Measurements from ENCODE around the gene UTS2B. TPM values are rescaled to one million over a fixed set of nuclear protein-coding genes. Genes with fewer than 3 reads are reported as not detected.

Gene UTS2B
- total and polyA plus RNA-seq, 2 experiments from 2014 or later: 0.22 to 0.61 TPM

DNA sequence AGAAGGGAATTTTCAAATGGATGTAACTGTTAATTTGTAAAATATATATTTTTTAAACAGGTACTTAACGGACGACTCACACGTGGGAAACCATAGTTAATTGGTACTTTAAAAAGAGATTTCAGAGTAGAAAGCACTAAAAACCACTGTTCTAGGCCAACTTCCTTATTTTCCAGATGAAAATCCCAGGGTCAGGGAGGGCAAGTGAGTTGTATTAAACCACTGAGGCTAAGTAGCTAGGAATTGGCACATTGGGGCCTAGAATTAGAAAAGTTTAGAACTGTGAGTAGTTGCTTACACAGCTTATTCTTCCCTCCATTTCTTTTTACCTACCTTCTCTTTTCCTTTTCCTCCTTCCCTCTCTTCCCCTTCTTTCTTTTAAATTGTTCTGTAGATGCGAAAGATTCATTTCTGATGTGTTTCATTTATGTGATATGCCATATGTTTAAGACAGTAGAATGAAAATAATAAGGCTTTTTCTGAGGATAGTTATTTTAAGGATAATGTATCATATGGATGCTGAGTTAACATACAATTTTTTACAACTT, 4.1 kb upstream of the UTS2B start:
- peaks cover 47% of the 10 kb centered on the region for H3F3A ChIP-seq (ENCODE audit: insufficient read depth)
- H3K4me1 ChIP-seq (ENCODE audit: insufficient read depth): peaks cover 60% of the 10 kb centered on the region
- in situ Hi-C loops (cut with MboI): no loop called here
- no peak overlapping the region for H2AFZ ChIP-seq
- TF ChIP-seq EZH2phosphoT487 (IDR thresholded peaks at IDR 0.05; ENCODE audit: insufficient read depth, low read depth) (no peak), EZH2 (IDR thresholded peaks at IDR 0.05; ENCODE audit: insufficient read depth, poor library complexity, severe bottlenecking) (no peak)
- no peak overlapping the region for H3K4me2 ChIP-seq (ENCODE audit: unreplicated experiment)
- WGBS, 2 experiments (ENCODE audit: low coverage in 1 of 2, low lambda C conversion rate in 2 of 2, missing lambda C conversion rate in 2 of 2): 78 to 80% methylated on average over 4 of the region's 4 CpGs
- H3K9ac ChIP-seq: no peak overlapping the region
- no peaks in the 10 kb centered on the region for H3K9me3 ChIP-seq (ENCODE audit: low read depth)
- no peak overlapping the region for H3K4me3 ChIP-seq
- H3K9me2 ChIP-seq (ENCODE audit: insufficient read depth): no peaks in the 10 kb centered on the region; the same call in 1 of the 2 replicates
- no peak overlapping the region for H3K27ac ChIP-seq
- H4K20me1 ChIP-seq (ENCODE audit: insufficient read depth): no peaks in the 10 kb centered on the region
- H3K36me3 ChIP-seq (ENCODE audit: low read depth): no peaks in the 10 kb centered on the region
- peaks cover 100% of the 10 kb centered on the region for H3K79me2 ChIP-seq (ENCODE audit: insufficient read depth)
- H3K27me3 ChIP-seq (replicated peaks; ENCODE audit: insufficient read depth): no peaks in the 10 kb centered on the region
- no peak for DNase-seq

DNA sequence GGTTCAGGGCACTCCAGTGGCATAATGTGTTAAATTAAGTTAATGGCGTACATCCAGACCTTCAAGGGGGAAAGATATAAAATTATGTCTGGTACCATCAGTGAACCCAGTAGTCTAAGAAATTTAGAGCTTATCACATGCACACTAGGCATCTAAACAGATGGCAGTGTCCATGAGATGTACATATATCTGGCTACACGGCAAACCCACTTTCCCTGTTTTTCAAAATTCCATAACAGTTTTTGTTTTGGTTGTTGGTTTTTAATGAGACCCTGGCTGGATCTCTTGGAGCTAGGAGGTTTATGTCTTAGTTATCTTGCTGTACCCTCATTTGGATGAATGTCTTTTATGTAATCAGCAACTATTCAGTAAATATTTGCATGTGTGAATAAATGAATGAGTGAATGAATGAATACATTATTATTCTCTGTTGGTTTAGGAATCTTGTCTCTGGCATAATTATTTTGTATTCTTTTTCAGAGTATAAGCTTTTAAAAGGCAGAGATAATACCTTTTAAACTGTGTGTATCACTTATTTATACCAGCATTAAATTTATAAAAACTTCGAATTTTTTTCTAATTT, 3.1 kb upstream of the UTS2B start:
- H3K9me2 ChIP-seq (ENCODE audit: insufficient read depth): no peaks in the 10 kb centered on the region; the same call in 1 of the 2 replicates
- TF ChIP-seq EZH2phosphoT487 (IDR thresholded peaks at IDR 0.05; ENCODE audit: insufficient read depth, low read depth) (no peak), EZH2 (IDR thresholded peaks at IDR 0.05; ENCODE audit: insufficient read depth, poor library complexity, severe bottlenecking) (no peak)
- H3F3A ChIP-seq (ENCODE audit: insufficient read depth): peaks cover 46% of the 10 kb centered on the region
- H3K36me3 ChIP-seq (ENCODE audit: low read depth): no peaks in the 10 kb centered on the region
- 99% methylated on average over 3 of the region's 3 CpGs for WGBS, 2 experiments (ENCODE audit: low coverage in 1 of 2, low lambda C conversion rate in 2 of 2, missing lambda C conversion rate in 2 of 2)
- no peak overlapping the region for H3K9ac ChIP-seq
- no peaks in the 10 kb centered on the region for H3K27me3 ChIP-seq (replicated peaks; ENCODE audit: insufficient read depth)
- no peaks in the 10 kb centered on the region for H4K20me1 ChIP-seq (ENCODE audit: insufficient read depth)
- no peak overlapping the region for H3K4me2 ChIP-seq (ENCODE audit: unreplicated experiment)
- H3K79me2 ChIP-seq (ENCODE audit: insufficient read depth): peaks cover 90% of the 10 kb centered on the region
- no peak overlapping the region for H2AFZ ChIP-seq
- in situ Hi-C loops (cut with MboI): no loop called here
- no peaks in the 10 kb centered on the region for H3K9me3 ChIP-seq (ENCODE audit: low read depth)
- no peak overlapping the region for H3K27ac ChIP-seq
- DNase-seq: no peak
- H3K4me3 ChIP-seq: no peak overlapping the region
- peaks cover 50% of the 10 kb centered on the region for H3K4me1 ChIP-seq (ENCODE audit: insufficient read depth)

DNA sequence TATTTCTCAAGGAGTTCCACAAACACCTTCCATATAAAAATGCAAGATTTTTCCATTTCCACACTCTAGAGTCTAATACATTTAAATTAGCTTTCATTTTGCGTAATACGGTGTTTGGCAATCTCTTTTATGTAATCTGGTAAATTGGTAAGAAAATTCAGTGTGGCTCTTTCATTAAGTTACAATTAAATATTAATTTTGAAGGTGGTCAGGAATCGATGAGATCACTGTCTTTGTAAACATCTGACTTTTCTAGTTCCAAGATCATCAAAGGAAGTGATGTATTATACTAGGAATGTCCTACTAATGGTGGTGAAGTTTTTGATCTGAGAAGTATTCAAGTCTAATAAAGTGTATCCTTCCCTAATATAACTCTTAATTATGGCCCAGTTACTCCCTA, 1.1 kb upstream of the UTS2B start:
- Histone ChIP-seq H3K4me2 (ENCODE audit: unreplicated experiment) (peak overlapping the region; percentile 100), H3K36me3 (ENCODE audit: low read depth) (no peaks in the 10 kb centered on the region), H3K9me3 (ENCODE audit: low read depth) (no peaks in the 10 kb centered on the region), H3K79me2 (ENCODE audit: insufficient read depth) (peaks cover 70% of the 10 kb centered on the region), H3K4me1 (ENCODE audit: insufficient read depth) (peaks cover 32% of the 10 kb centered on the region), H3K9ac (peak overlapping the region; percentile 96), H3K27me3 (replicated peaks; ENCODE audit: insufficient read depth) (no peaks in the 10 kb centered on the region), H3K27ac (peak overlapping the region; percentile 89), H4K20me1 (ENCODE audit: insufficient read depth) (no peaks in the 10 kb centered on the region), H2AFZ (no peak overlapping the region), H3K9me2 (ENCODE audit: insufficient read depth) (no peaks in the 10 kb centered on the region; the same call in 1 of the 2 replicates), H3F3A (ENCODE audit: insufficient read depth) (peaks cover 37% of the 10 kb centered on the region), H3K4me3 (peak overlapping the region; percentile 85)
- in situ Hi-C loops (cut with MboI): no loop called here
- WGBS, 2 experiments (ENCODE audit: low coverage in 1 of 2, low lambda C conversion rate in 2 of 2, missing lambda C conversion rate in 2 of 2): 62 to 65% methylated on average over 3 of the region's 3 CpGs
- TF ChIP-seq EZH2 (IDR thresholded peaks at IDR 0.05; ENCODE audit: insufficient read depth, poor library complexity, severe bottlenecking): no peak
- TF ChIP-seq EZH2phosphoT487 (IDR thresholded peaks at IDR 0.05; ENCODE audit: insufficient read depth, low read depth): no peak
- DNase-seq: peak; percentile 69

DNA sequence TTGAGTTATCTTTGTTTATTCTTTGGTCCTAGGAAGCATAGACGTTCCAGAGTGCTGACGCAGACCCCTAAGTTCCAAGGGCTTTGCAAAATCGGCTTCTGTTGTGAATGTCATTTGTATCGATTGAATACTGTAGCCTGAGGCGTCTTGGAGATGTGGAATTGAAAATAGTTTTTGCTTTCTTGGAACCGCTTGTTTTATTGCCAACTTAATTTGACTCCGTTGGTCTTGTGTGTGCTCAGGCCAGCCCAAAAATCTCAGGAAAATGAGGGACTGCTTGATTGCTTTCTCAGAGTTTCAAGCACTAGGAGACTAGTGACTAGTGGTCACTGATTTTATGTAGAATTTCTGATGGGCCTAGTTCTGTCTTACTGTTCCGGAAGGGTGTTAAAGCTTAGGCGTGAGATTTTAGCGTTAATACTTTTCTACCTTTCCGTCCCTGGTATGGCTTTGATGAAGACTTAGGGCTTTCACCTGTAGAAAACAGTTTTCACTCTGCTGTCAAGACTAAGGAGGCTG, 263 bp upstream of the UTS2B start:
- Histone ChIP-seq H3K4me2 (ENCODE audit: unreplicated experiment) (peak overlapping the region; percentile 100), H3K36me3 (ENCODE audit: low read depth) (no peaks in the 10 kb centered on the region), H4K20me1 (ENCODE audit: insufficient read depth) (no peaks in the 10 kb centered on the region), H3K9ac (peak overlapping the region; percentile 96), H3K27me3 (replicated peaks; ENCODE audit: insufficient read depth) (no peaks in the 10 kb centered on the region), H3F3A (ENCODE audit: insufficient read depth) (peaks cover 33% of the 10 kb centered on the region), H3K79me2 (ENCODE audit: insufficient read depth) (peaks cover 62% of the 10 kb centered on the region), H3K4me3 (peak overlapping the region; percentile 85), H3K9me2 (ENCODE audit: insufficient read depth) (no peaks in the 10 kb centered on the region; the same call in 1 of the 2 replicates), H3K9me3 (ENCODE audit: low read depth) (no peaks in the 10 kb centered on the region), H3K27ac (peak overlapping the region; percentile 89), H3K4me1 (ENCODE audit: insufficient read depth) (peaks cover 29% of the 10 kb centered on the region), H2AFZ (peak overlapping the region; percentile 92)
- 10 to 13% methylated on average over 11 of the region's 11 CpGs for WGBS, 2 experiments (ENCODE audit: low coverage in 1 of 2, low lambda C conversion rate in 2 of 2, missing lambda C conversion rate in 2 of 2)
- TF ChIP-seq EZH2 (IDR thresholded peaks at IDR 0.05; ENCODE audit: insufficient read depth, poor library complexity, severe bottlenecking) (no peak), EZH2phosphoT487 (IDR thresholded peaks at IDR 0.05; ENCODE audit: insufficient read depth, low read depth) (no peak)
- DNase-seq: peak; percentile 77
- in situ Hi-C loops (cut with MboI): no loop called here

Data from GM23248 (cell line).